Measurements from ENCODE around the gene LAMP1. TPM values are rescaled to one million over a fixed set of nuclear protein-coding genes. Genes with fewer than 3 reads are reported as not detected.

Gene LAMP1, protein sequence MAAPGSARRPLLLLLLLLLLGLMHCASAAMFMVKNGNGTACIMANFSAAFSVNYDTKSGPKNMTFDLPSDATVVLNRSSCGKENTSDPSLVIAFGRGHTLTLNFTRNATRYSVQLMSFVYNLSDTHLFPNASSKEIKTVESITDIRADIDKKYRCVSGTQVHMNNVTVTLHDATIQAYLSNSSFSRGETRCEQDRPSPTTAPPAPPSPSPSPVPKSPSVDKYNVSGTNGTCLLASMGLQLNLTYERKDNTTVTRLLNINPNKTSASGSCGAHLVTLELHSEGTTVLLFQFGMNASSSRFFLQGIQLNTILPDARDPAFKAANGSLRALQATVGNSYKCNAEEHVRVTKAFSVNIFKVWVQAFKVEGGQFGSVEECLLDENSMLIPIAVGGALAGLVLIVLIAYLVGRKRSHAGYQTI
- total RNA-seq, result 57.5 TPM

DNA sequence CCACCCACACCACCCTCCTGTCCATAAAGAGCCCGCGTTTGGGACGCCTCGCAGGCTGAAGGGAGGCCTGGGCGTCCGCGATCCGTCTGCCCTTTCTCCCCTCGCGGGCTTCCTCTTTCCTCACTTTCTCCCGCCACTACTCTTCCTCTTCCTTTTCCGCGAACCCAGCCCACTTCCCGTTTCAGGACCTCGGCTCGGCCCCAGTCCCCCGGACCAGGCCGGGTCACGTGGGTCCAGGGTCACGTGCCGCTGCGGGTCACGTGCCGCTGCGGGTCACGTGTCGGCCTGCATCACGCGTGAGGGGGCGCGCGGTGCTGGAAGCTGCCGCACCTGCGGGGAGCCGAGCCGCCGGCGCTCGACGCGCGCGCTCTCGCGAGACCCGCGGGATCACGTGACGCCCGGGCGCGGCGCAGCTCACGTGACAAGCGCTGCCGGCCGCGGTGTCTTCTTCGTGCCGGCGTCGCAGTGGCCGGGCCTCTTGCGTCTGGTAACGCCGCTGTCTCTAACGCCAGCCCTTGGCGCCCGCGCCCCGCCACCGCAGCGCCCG is at the start of gene LAMP1:
TSS of gene LAMP1 (plus strand) at position 417 of the 547 bp plus-strand sequence. CDS start 196 bp downstream, outside the sequence.

Other genes with a start within 250 kb of the LAMP1 start
- gene F7, start 191.4 kb upstream of the LAMP1 start, total RNA-seq, result 2.1 TPM
- 22.7 TPM for gene F10, start 174.4 kb upstream of the LAMP1 start, total RNA-seq
- not detected for gene PROZ, start 138.6 kb upstream of the LAMP1 start, total RNA-seq
- 72.6 TPM for gene PCID2, start 88.6 kb upstream of the LAMP1 start, total RNA-seq
- 87.0 TPM for gene CUL4A, start 87.6 kb upstream of the LAMP1 start, total RNA-seq
- gene GRTP1, start 66.9 kb downstream of the LAMP1 start, total RNA-seq, result 7.1 TPM
- gene ADPRHL1, start 156.2 kb downstream of the LAMP1 start, total RNA-seq, result 7.3 TPM
- gene DCUN1D2, start 193.5 kb downstream of the LAMP1 start, total RNA-seq, result 38.0 TPM